H1 (cell line): ENCODE data around the gene MAPK13. TPM values are rescaled to one million over a fixed set of nuclear protein-coding genes. Genes with fewer than 3 reads are reported as not detected.
A peak's percentile ranks its signal among the peaks of the same experiment; 100 is the strongest.

Source experiments
- CTCF ChIA-PET: fragments of 300-600 bp; sonication (Branson Sonifier 250); formaldehyde crosslinking; loops from one replicate; lab custom pipeline; 2021; ENCODE audit not compliant: partially characterized antibody; lab: Charles Lee
- POLR2A ChIA-PET: fragments of 300-600 bp; sonication (Branson Sonifier 250); formaldehyde crosslinking; loops from one replicate; lab custom pipeline; 2021; ENCODE audit warnings: inconsistent platforms; ENCODE audit not compliant: partially characterized antibody; lab: Charles Lee
- DNase-seq, 2 experiments: peaks; one replicate each; pipeline versions ENCODE4 v3.0.0 to v3.0.0-alpha.2; 2010 to 2022; ENCODE audit warnings: low spot score in 2 of 2, low read depth in 1 of 2, mixed read lengths in 1 of 2
- FAIRE-seq: peaks from 2 replicates; lab custom pipeline; 2011; peaks lifted over from hg19 to GRCh38; lab: Jason Lieb, UNC
- H2AFZ ChIP-seq: 2 replicates; pipeline ENCODE4 v1.8.1; 2012; ENCODE audit warnings: low read length, inconsistent platforms
- H2AK5ac ChIP-seq: 2 replicates; pipeline ENCODE4 v1.6.1; 2013; ENCODE audit warnings: low read depth, low read length
- H2BK120ac ChIP-seq: replicated peaks from 2 replicates; pipeline ENCODE3; 2013; ENCODE audit warnings: low read depth, low read length, inconsistent platforms
- H2BK12ac ChIP-seq: 2 replicates; pipeline ENCODE4 v1.6.1; 2013; ENCODE audit warnings: low read depth, low read length
- H2BK15ac ChIP-seq: 2 replicates; pipeline ENCODE4 v1.6.1; 2013; ENCODE audit warnings: low read length
- H2BK20ac ChIP-seq: 2 replicates; pipeline ENCODE4 v1.6.1; 2013; ENCODE audit warnings: low read length
- H2BK5ac ChIP-seq: 2 replicates; pipeline ENCODE4 v1.6.1; 2013; ENCODE audit warnings: low read depth, low read length
- H3K14ac ChIP-seq: 2 replicates; pipeline ENCODE4 v1.6.1; 2013; ENCODE audit warnings: inconsistent platforms; ENCODE audit not compliant: insufficient read length
- H3K18ac ChIP-seq: 2 replicates; pipeline ENCODE4 v1.6.1; 2013; ENCODE audit warnings: low read length; ENCODE audit errors: extremely low read depth
- H3K23ac ChIP-seq: 2 replicates; pipeline ENCODE4 v1.6.1; 2013; ENCODE audit warnings: inconsistent platforms; ENCODE audit not compliant: insufficient read length
- H3K23me2 ChIP-seq: 2 replicates; pipeline ENCODE4 v1.6.1; 2013; ENCODE audit warnings: low read depth, low read length
- H3K27ac ChIP-seq: 2 replicates; pipeline ENCODE4 v1.6.1; 2011; ENCODE audit warnings: low read depth, low read length, inconsistent platforms
- H3K27me3 ChIP-seq, 4 experiments: replicated peaks in 1 of 4; 1 replicate in 1 of 4; 2 replicates in 3 of 4; pipeline versions ENCODE4 v1.6.1 to v1.8.1; 2011 to 2013; ENCODE audit warnings: low read length in 3 of 4, mild to moderate bottlenecking in 3 of 4, inconsistent platforms in 2 of 4, mixed read lengths in 2 of 4, moderate library complexity in 1 of 4; ENCODE audit not compliant: control insufficient read depth in 3 of 4, insufficient read depth in 3 of 4; ENCODE audit errors: extremely low read depth in 1 of 4
- H3K36me3 ChIP-seq, 4 experiments: 2 replicates each; pipeline versions ENCODE4 v1.6.1 to v1.8.1; 2011 to 2013; ENCODE audit warnings: mild to moderate bottlenecking in 4 of 4, low read length in 3 of 4, moderate library complexity in 2 of 4, control low read depth in 1 of 4, inconsistent platforms in 1 of 4; ENCODE audit not compliant: insufficient read depth in 4 of 4, control insufficient read depth in 2 of 4
- H3K4ac ChIP-seq: replicated peaks from 2 replicates; pipeline ENCODE3; 2013; ENCODE audit warnings: low read length, low read depth, mixed read lengths, inconsistent platforms; ENCODE audit not compliant: insufficient read length
- H3K4me1 ChIP-seq, 4 experiments: replicated peaks in 1 of 4; 1 replicate in 1 of 4; 2 replicates in 3 of 4; pipeline versions ENCODE4 v1.6.1 to v1.8.1; 2011 to 2013; ENCODE audit warnings: low read length in 3 of 4, inconsistent platforms in 2 of 4, mixed read lengths in 1 of 4; ENCODE audit not compliant: insufficient read depth in 4 of 4, control insufficient read depth in 3 of 4
- H3K4me2 ChIP-seq, 2 experiments: 2 replicates each; pipeline versions ENCODE4 v1.6.1 to v1.8.1; 2011 to 2013; ENCODE audit warnings: low read depth in 2 of 2, low read length in 2 of 2, control low read depth in 1 of 2, inconsistent platforms in 1 of 2, mild to moderate bottlenecking in 1 of 2; ENCODE audit not compliant: insufficient read depth in 1 of 2
- H3K4me3 ChIP-seq, 4 experiments: fragments of 200-600, 300-600 bp in 1 of 4; sonication (generic), shearing (Covaris generic), sonication (Bioruptor Twin) in 1 of 4; 2 replicates each; pipeline versions ENCODE4 v1.5.1 to v1.8.1; 2011 to 2016; ENCODE audit warnings: low read length in 4 of 4, low read depth in 3 of 4, control low read depth in 2 of 4, inconsistent platforms in 2 of 4, mild to moderate bottlenecking in 2 of 4, mixed read lengths in 1 of 4, moderate library complexity in 1 of 4; ENCODE audit not compliant: insufficient read depth in 2 of 4; ENCODE audit errors: extremely low read depth in 1 of 4
- H3K56ac ChIP-seq: replicated peaks from 2 replicates; pipeline ENCODE3; 2013; ENCODE audit warnings: low read depth, mild to moderate bottlenecking, mixed read lengths, low read length, inconsistent platforms; ENCODE audit not compliant: insufficient read length
- H3K79me1 ChIP-seq: 2 replicates; pipeline ENCODE4 v1.6.1; 2013; ENCODE audit warnings: low read depth, low read length, control low read depth
- H3K79me2 ChIP-seq, 2 experiments: 2 replicates each; pipeline versions ENCODE4 v1.6.1 to v1.8.1; 2012 to 2013; ENCODE audit warnings: low read length in 2 of 2, mild to moderate bottlenecking in 2 of 2, inconsistent platforms in 1 of 2; ENCODE audit not compliant: insufficient read depth in 2 of 2, control insufficient read depth in 1 of 2
- H3K9ac ChIP-seq, 4 experiments: replicated peaks in 1 of 4; 1 replicate in 1 of 4; 2 replicates in 3 of 4; pipeline versions ENCODE4 v1.6.1 to v1.8.1; 2011 to 2013; ENCODE audit warnings: low read depth in 3 of 4, low read length in 3 of 4, control low read depth in 2 of 4, mild to moderate bottlenecking in 2 of 4, moderate library complexity in 2 of 4, inconsistent platforms in 1 of 4; ENCODE audit errors: extremely low read depth in 1 of 4
- H3K9me3 ChIP-seq, 2 experiments: 2 replicates each; pipeline versions ENCODE4 v1.6.1 to v1.8.1; 2012 to 2013; ENCODE audit warnings: mild to moderate bottlenecking in 2 of 2, moderate library complexity in 2 of 2, control low read depth in 1 of 2, inconsistent platforms in 1 of 2, low read depth in 1 of 2, low read length in 1 of 2, mixed read lengths in 1 of 2; ENCODE audit not compliant: insufficient read depth in 2 of 2
- H4K20me1 ChIP-seq, 2 experiments: replicated peaks in 1 of 2; 2 replicates each; pipeline versions ENCODE3 to v1.8.1; 2011 to 2013; ENCODE audit warnings: inconsistent platforms in 2 of 2, low read length in 2 of 2, mild to moderate bottlenecking in 1 of 2; ENCODE audit not compliant: insufficient read depth in 2 of 2, control insufficient read depth in 1 of 2
- H4K5ac ChIP-seq: 2 replicates; pipeline ENCODE4 v1.6.1; 2013; ENCODE audit warnings: low read length, low read depth, mixed read lengths, inconsistent platforms; ENCODE audit not compliant: insufficient read length
- H4K8ac ChIP-seq: 2 replicates; pipeline ENCODE4 v1.8.0; 2013; ENCODE audit warnings: mild to moderate bottlenecking, moderate library complexity, low read length, inconsistent platforms; ENCODE audit not compliant: insufficient read depth; ENCODE audit errors: extremely low read depth
- H4K91ac ChIP-seq: replicated peaks from 2 replicates; pipeline ENCODE3; 2013; ENCODE audit warnings: low read length, mixed read lengths, inconsistent platforms; ENCODE audit not compliant: insufficient read length
- ATF3 ChIP-seq: IDR thresholded peaks from 2 replicates; pipeline ENCODE4 v1.6.1; 2011; ENCODE audit warnings: low read depth, mild to moderate bottlenecking, low read length; ENCODE audit not compliant: insufficient read depth
- CTCF ChIP-seq, 3 experiments: IDR thresholded peaks; 1 replicate in 2 of 3; 2 replicates in 1 of 3; pipeline versions ENCODE4 v1.5.1 to v1.6.1; 2011; ENCODE audit warnings: low read length in 3 of 3, mild to moderate bottlenecking in 3 of 3, inconsistent platforms in 2 of 3, low read depth in 1 of 3, moderate library complexity in 1 of 3; ENCODE audit not compliant: insufficient read depth in 1 of 3; ENCODE audit errors: control extremely low read depth in 1 of 3
- KDM1A ChIP-seq: fragments of 200-600, 300-600 bp; sonication (generic); IDR thresholded peaks from 2 replicates; pipeline ENCODE4 v1.7.1; 2016; ENCODE audit warnings: mild to moderate bottlenecking, low read length, borderline replicate concordance
- SP2 ChIP-seq: IDR thresholded peaks from 2 replicates; pipeline ENCODE4 v1.6.1; 2012; ENCODE audit warnings: mild to moderate bottlenecking, low read length, inconsistent platforms
- SRF ChIP-seq: IDR thresholded peaks from 2 replicates; pipeline ENCODE4 v1.6.1; 2011; ENCODE audit warnings: mild to moderate bottlenecking, low read depth, low read length, moderate library complexity
- YY1 ChIP-seq: IDR thresholded peaks from 2 replicates; pipeline ENCODE4 v1.6.1; 2011; ENCODE audit warnings: low read depth, mild to moderate bottlenecking, low read length
- WGBS, 2 experiments: shearing (Covaris generic) in 1 of 2; methylation state at CpG; one replicate each; pipeline versions ENCODE4 v1.1.6 to v1.1.7; 2013 to 2015; ENCODE audit warnings: low lambda C conversion rate in 2 of 2, mixed read lengths in 2 of 2, inconsistent platforms in 1 of 2, low coverage in 1 of 2, missing lambda C conversion rate in 1 of 2; ENCODE audit not compliant: insufficient replicate concordance in 2 of 2, insufficient coverage in 1 of 2, insufficient read length in 1 of 2; ENCODE audit errors: extremely low coverage in 1 of 2, missing lambda C conversion rate in 1 of 2; 5-methylcytosine and 5-hydroxymethylcytosine counted together
- polyA plus RNA-seq, 7 experiments: library from polyadenylated mRNA; depleted of rRNA in 3 of 7; stranded (reverse) in 5 of 7; unstranded in 2 of 7; fragments of >200 nt in 5 of 7; fragments of 200-250 nt in 2 of 7; gene quantifications; 1 replicate in 5 of 7; 2 replicates in 1 of 7; 4 replicates in 1 of 7; pipeline versions ENCODE4 v1.2.1 to v1.2.3, GENCODE V29; 2011 to 2013; ENCODE audit warnings: missing spikeins in 2 of 7, mixed read lengths in 2 of 7
- total RNA-seq: library from RNA; stranded (reverse); fragmentation: NEBNext Ultra II Directional; extraction: Animal tissue kit (Norgen Biotek cat#: 25700); gene quantifications from 2 replicates; pipeline ENCODE4 v1.2.1, GENCODE V29; 2021

The MAPK13 gene
- total and polyA plus RNA-seq, 2 of the 8 experiments (the other 6 are each of a cell fraction or from before 2014, with no cell fraction given) = 10.1 to 14.1 TPM

- Histone ChIP-seq H4K91ac (peak overlapping the region; percentile 50), H2BK5ac (peak overlapping the region; percentile 81; the same call in 1 of the 2 replicates), H2BK15ac (peak overlapping the region; percentile 10; the same call in 1 of the 2 replicates), H2BK20ac (peak overlapping the region; percentile 3; the same call in 1 of the 2 replicates), H3K23ac (no peak overlapping the region), H3K79me2 (no peaks in the 10 kb centered on the region), H3K27ac (peak overlapping the region; percentile 30; the same call in 1 of the 2 replicates), H3K4me3 (peak overlapping the region; percentile 38 to 59 (median 48)), H3K9ac (no peak overlapping the region; a peak in 1 of 7 replicates), H4K20me1 (no peaks in the 10 kb centered on the region), H3K9me3 (no peaks in the 10 kb centered on the region), H3K18ac (peak overlapping the region; percentile 95), H2BK120ac (peak overlapping the region; percentile 74), H2AK5ac (no peak overlapping the region), H2AFZ (peak overlapping the region; percentile 61; the same call in 1 of the 2 replicates), H4K8ac (peak overlapping the region; percentile 59; the same call in 1 of the 2 replicates), H3K14ac (no peak overlapping the region), H4K5ac (peak overlapping the region; percentile 23), H3K4me1 (peaks cover 7 to 18% (median 15%) of the 10 kb centered on the region in 4 experiments), H3K23me2 (peaks cover 9% of the 10 kb centered on the region; the same call in 1 of the 2 replicates), H3K4me2 (peak overlapping the region; percentile 86 to 89), H3K4ac (peak overlapping the region; percentile 44), H2BK12ac (peak overlapping the region; percentile 92; the same call in 1 of the 2 replicates), H3K27me3 (peaks cover 0 to 10% (median 3%) of the 10 kb centered on the region in 4 experiments; a peak in 4 of 7 replicates), H3K36me3 (no peaks in the 10 kb centered on the region), H3K56ac (peak overlapping the region; percentile 47), H3K79me1 (no peaks in the 10 kb centered on the region; the same call in 1 of the 2 replicates)
- 7% methylated on average over 31 of the region's 52 CpGs; no CpG with 5 or more reads in 1 of the 2 experiments for WGBS, 2 experiments
- CTCF ChIA-PET = interaction anchor here (0.9 to 3.0 kb wide), 14 partner anchors 9 to 331 kb away, joined by 3 to 19 read pairs (median 4); partner anchors contain the start of gene SLC26A8
- DNase-seq (peak in 1 of 2 experiments; percentile 78), FAIRE-seq (no peak)
- POLR2A ChIA-PET = interaction anchor here (0.6 to 1.8 kb wide), 7 partner anchors 9 to 105 kb away, joined by 3 to 6 read pairs (median 4); partner anchors contain the start of gene MAPK14
- TF ChIP-seq YY1 (0 out of 2 replicates have a peak, but pooled peaks have one; percentile 31), ATF3 (no peak), SRF (no peak), CTCF (IDR thresholded peaks at IDR 0.05; ENCODE audit: control extremely low read depth in 1 of 3, insufficient read depth in 1 of 3, low read depth in 1 of 3, low read length in 3 of 3) (peak in 1 of 3 experiments; percentile 3; a peak in 2 of 4 replicates), KDM1A (0 out of 2 replicates have a peak, but pooled peaks have one; percentile 10), SP2 (no peak)
These were observed 576 bp downstream of the MAPK13 start for GRCh38 chr6:36130667-36131510.
